Suprapubic skin (tissue), 4 donors: ENCODE data around the gene PTPRN2. TPM values are rescaled to one million over a fixed set of nuclear protein-coding genes. Genes with fewer than 3 reads are reported as not detected.
"Not testable (repeated sequence)": the region's sequence is repeated elsewhere in the genome, so short reads cannot be mapped to it uniquely, and the experiment has no call there.

Source experiments
- DNase-seq, 2 donors: peaks; one replicate each; pipeline ENCODE4 v3.0.0-alpha.2; 2019; ENCODE audit warnings: low spot score in 2 of 2
- H3K27ac ChIP-seq: fragments of 200-600 bp; sonication (generic); one replicate; pipeline ENCODE4 v1.5.1; 2019
- H3K27me3 ChIP-seq: fragments of 200-600 bp; sonication (generic); one replicate; pipeline ENCODE4 v1.5.1; 2019
- H3K36me3 ChIP-seq: fragments of 200-600 bp; sonication (generic); one replicate; pipeline ENCODE4 v1.5.1; 2019
- H3K4me1 ChIP-seq: fragments of 200-600 bp; sonication (generic); one replicate; pipeline ENCODE4 v1.5.1; 2019
- H3K4me3 ChIP-seq: fragments of 200-600 bp; sonication (generic); one replicate; pipeline ENCODE4 v1.5.1; 2019; ENCODE audit warnings: mild to moderate bottlenecking
- H3K9me3 ChIP-seq: fragments of 200-600 bp; sonication (generic); one replicate; pipeline ENCODE4 v1.5.1; 2019
- EP300 ChIP-seq: sonication (generic); formaldehyde crosslinking; IDR thresholded peaks from one replicate; pipeline ENCODE4 v1.6.1; 2017; ENCODE audit warnings: antibody characterized with exemption
- POLR2A ChIP-seq, 2 donors: fragments of 450-650 bp; IDR thresholded peaks; one replicate each; pipeline ENCODE4 v1.6.1; 2017; ENCODE audit warnings: antibody characterized with exemption in 2 of 2, mild to moderate bottlenecking in 2 of 2, moderate library complexity in 2 of 2
- POLR2AphosphoS5 ChIP-seq, 3 donors: sonication (generic); formaldehyde crosslinking; IDR thresholded peaks; one replicate each; pipeline ENCODE4 v1.6.1; 2017; ENCODE audit warnings: antibody characterized with exemption in 3 of 3
- WGBS: methylation state at CpG from one replicate; pipeline ENCODE4 v1.1.5; 2018; 5-methylcytosine and 5-hydroxymethylcytosine counted together
- total RNA-seq, 4 donors: library from RNA; depleted of rRNA; stranded (reverse); fragments of >200 nt; gene quantifications; one replicate each; pipeline ENCODE4 v1.1.0, GENCODE V29; 2016
- TF ChIP-seq, protein P1 (sequence below), 2 donors: fragments of 200-600 bp in 1 of 2; fragments of 450-650 bp in 1 of 2; sonication (generic) in 1 of 2; IDR thresholded peaks; one replicate each; pipeline ENCODE4 v1.5.1; 2016 to 2019; ENCODE audit warnings: antibody characterized with exemption in 2 of 2, mild to moderate bottlenecking in 1 of 2, moderate library complexity in 1 of 2

PTPRN2 gene
- total RNA-seq, 4 donors from 2014 or later, result 0.23 to 1.8 (median 1.3) TPM

DNA sequence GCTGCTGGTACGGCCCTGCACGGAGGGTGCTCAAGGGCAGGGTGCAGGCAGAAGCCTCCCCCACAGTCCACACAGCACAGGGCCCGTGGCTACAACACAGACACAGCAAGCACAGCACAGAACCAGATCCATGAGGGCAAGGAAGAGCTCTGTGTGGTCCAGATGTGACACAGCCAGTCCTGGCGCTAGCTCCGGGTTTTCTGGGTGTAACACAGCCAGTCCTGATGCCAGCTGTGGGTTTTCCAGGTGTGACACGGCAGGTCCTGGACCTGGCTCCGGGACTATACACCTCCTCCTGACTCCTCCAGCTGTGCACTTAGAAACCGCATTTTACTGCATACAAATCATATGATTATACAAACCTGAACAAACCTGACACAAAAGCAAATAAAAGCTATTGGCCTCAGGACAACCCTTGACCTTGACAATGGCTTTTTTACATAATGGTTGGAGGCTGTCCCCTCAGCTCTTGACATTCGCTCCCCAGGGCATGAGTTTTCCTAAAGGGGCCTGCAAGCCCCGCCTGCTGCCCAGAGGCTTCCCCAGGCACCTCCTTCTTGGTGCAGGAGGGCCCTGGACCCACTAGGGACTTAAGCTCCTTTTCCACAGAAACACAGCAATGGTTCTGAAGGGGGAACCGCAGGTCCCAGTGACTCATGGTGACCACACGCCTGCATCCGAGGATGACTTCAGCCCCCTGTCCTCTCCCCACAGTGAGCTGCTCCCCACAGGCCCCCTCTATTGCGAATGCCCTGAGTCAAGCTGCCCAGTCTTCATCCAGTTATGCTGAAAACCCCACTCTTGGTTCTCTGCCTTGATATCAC is 209.6 kb downstream of the PTPRN2 start:
- Histone ChIP-seq H3K27me3 (peaks cover 20% of the 10 kb centered on the region), H3K4me3 (no peak overlapping the region), H3K4me1 (no peaks in the 10 kb centered on the region), H3K27ac (no peak overlapping the region), H3K36me3 (no peaks in the 10 kb centered on the region), H3K9me3 (no peaks in the 10 kb centered on the region)
- TF ChIP-seq POLR2A (IDR thresholded peaks at IDR 0.05), result no peak
- TF ChIP-seq, protein P1, sequence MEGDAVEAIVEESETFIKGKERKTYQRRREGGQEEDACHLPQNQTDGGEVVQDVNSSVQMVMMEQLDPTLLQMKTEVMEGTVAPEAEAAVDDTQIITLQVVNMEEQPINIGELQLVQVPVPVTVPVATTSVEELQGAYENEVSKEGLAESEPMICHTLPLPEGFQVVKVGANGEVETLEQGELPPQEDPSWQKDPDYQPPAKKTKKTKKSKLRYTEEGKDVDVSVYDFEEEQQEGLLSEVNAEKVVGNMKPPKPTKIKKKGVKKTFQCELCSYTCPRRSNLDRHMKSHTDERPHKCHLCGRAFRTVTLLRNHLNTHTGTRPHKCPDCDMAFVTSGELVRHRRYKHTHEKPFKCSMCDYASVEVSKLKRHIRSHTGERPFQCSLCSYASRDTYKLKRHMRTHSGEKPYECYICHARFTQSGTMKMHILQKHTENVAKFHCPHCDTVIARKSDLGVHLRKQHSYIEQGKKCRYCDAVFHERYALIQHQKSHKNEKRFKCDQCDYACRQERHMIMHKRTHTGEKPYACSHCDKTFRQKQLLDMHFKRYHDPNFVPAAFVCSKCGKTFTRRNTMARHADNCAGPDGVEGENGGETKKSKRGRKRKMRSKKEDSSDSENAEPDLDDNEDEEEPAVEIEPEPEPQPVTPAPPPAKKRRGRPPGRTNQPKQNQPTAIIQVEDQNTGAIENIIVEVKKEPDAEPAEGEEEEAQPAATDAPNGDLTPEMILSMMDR (IDR thresholded peaks at IDR 0.05), result no peak
- DNase-seq, result peak in 1 of 2 donors; percentile 37
- WGBS, result 61% methylated on average over 9 of the region's 14 CpGs

DNA sequence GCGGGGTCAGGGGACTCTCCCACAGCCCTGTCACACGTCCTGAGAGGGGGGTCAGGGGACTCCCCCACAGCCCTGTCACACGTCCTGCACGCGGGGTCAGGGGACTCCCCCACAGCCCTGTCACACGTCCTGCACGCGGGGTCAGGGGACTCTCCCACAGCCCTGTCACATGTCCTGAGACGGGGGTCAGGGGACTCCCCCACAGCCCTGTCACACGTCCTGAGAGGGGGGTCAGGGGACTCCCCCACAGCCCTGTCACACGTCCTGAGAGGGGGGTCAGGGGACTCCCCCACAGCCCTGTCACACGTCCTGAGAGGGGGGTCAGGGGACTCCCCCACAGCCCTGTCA is 210.8 kb downstream of the PTPRN2 start:
- not testable (repeated sequence) for H3K27ac ChIP-seq, H3K4me1 ChIP-seq, H3K9me3 ChIP-seq, H3K4me3 ChIP-seq, H3K36me3 ChIP-seq
- 60% methylated on average over 2 of the region's 12 CpGs for WGBS
- DNase-seq, result peak in 1 of 2 donors; percentile 3
- H3K27me3 ChIP-seq, result peaks cover 20% of the 10 kb centered on the region

DNA sequence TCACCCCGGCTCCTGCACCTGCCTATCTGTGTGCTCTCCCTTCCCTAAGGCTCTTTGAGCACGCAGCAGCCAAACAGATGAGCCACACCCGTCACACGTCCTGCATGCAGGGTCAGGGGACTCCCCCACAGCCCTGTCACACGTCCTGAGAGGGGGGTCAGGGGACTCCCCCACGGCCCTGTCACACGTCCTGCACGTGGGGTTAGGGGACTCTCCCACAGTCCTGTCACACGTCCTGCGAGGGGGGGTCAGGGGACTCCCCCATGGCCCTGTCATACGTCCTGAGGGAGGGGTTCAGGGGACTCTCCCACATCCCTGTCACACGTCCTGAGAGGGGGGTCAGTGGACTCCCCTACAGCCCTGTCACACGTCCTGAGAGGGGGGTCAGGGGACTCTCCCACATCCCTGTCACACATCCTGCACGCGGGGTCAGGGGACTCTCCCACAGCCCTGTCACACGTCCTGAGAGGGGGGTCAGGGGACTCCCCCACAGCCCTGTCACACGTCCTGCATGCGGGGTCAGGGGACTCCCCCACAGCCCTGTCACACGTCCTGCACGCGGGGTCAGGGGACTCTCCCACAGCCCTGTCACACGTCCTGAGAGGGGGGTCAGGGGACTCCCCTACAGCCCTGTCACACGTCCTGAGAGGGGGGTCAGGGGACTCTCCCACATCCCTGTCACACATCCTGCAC is 211.3 kb downstream of the PTPRN2 start:
- H3K4me1 ChIP-seq, H3K4me3 ChIP-seq, H3K9me3 ChIP-seq, H3K27ac ChIP-seq, H3K36me3 ChIP-seq: not testable (repeated sequence)
- peaks cover 20% of the 10 kb centered on the region for H3K27me3 ChIP-seq
- DNase-seq, result peak in 1 of 2 donors; percentile 26
- WGBS, result 49% methylated on average over 7 of the region's 23 CpGs

GRCh38 chr7:158375034-158375433 is 212.6 kb downstream of the PTPRN2 start:
- Histone ChIP-seq H3K27ac (no peak overlapping the region), H3K9me3 (no peaks in the 10 kb centered on the region), H3K4me1 (no peaks in the 10 kb centered on the region), H3K4me3 (no peak overlapping the region), H3K27me3 (peaks cover 20% of the 10 kb centered on the region), H3K36me3 (no peaks in the 10 kb centered on the region)
- TF ChIP-seq, protein P1 (IDR thresholded peaks at IDR 0.05), result no peak
- no peak for TF ChIP-seq EP300
- DNase-seq, result peak in 1 of 2 donors; percentile 38
- 78% methylated on average over 4 of the region's 4 CpGs for WGBS

- no peak overlapping the region for H3K4me3 ChIP-seq
- WGBS, result 88% methylated on average over 6 of the region's 6 CpGs
- H3K27me3 ChIP-seq, result peaks cover 20% of the 10 kb centered on the region
- TF ChIP-seq POLR2A (IDR thresholded peaks at IDR 0.05) (no peak), EP300 (no peak), POLR2AphosphoS5 (IDR thresholded peaks at IDR 0.05) (no peak)
- TF ChIP-seq, protein P1 (IDR thresholded peaks at IDR 0.05), result no peak
- H3K36me3 ChIP-seq, result no peaks in the 10 kb centered on the region
- H3K9me3 ChIP-seq, result no peaks in the 10 kb centered on the region
- H3K4me1 ChIP-seq, result no peaks in the 10 kb centered on the region
- no peak overlapping the region for H3K27ac ChIP-seq
- no peak for DNase-seq
Measured at GRCh38 chr7:158374586-158374985, 213.0 kb downstream of the PTPRN2 start.

DNA sequence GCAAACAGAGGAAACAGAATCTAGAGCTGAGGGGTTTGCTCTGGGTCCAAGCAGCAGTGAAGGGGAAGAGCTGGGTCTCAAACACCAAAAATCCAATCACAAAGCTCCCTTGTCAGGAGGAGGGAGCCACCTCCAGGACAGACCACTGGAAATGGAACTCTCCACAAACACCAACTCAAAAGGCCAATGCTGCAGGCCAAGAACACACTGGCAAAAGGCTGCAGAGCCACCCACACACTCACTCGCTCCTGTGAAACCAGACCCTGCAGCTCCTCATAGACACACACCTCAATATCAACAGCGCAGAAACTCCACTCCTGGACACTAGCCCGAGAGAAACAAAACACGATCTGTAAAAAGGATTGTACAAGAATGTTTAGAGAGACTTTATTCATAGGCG is 213.5 kb downstream of the PTPRN2 start:
- no peaks in the 10 kb centered on the region for H3K36me3 ChIP-seq
- DNase-seq, result peak in 1 of 2 donors; percentile 4
- H3K4me3 ChIP-seq, result no peak overlapping the region
- H3K27ac ChIP-seq, result no peak overlapping the region
- H3K27me3 ChIP-seq, result peaks cover 20% of the 10 kb centered on the region
- TF ChIP-seq EP300, result no peak
- no peak for TF ChIP-seq POLR2AphosphoS5 (IDR thresholded peaks at IDR 0.05)
- TF ChIP-seq POLR2A (IDR thresholded peaks at IDR 0.05), result no peak
- TF ChIP-seq, protein P1 (IDR thresholded peaks at IDR 0.05), result no peak
- WGBS, result 63% methylated on average over 5 of the region's 5 CpGs
- no peaks in the 10 kb centered on the region for H3K4me1 ChIP-seq
- no peaks in the 10 kb centered on the region for H3K9me3 ChIP-seq
